Measurements from ENCODE around the gene MRPL38. TPM values are rescaled to one million over a fixed set of nuclear protein-coding genes. Genes with fewer than 3 reads are reported as not detected.
A peak's percentile ranks its signal among the peaks of the same experiment; 100 is the strongest.

Gene MRPL38
- total RNA-seq, 1 experiment from 2014 or later: 74.5 TPM

- no peaks in the 10 kb centered on the region for H3F3A ChIP-seq (ENCODE audit: low read length, unreplicated experiment)
- peak within 1 kb of the TSS; percentile 87 for H3K9ac ChIP-seq (ENCODE audit: low read length)
- peak within 1 kb of the TSS; percentile 80 for H2AFZ ChIP-seq (ENCODE audit: low read length)
- BruUV-seq (replicated peaks): no TSS peak
- no peaks in the 10 kb centered on the region for H3K9me2 ChIP-seq (replicated peaks; ENCODE audit: low read length)
- peaks cover 23% of the 10 kb centered on the region for H3K79me2 ChIP-seq (ENCODE audit: low read length)
- TF ChIP-seq EZH2 (IDR thresholded peaks at IDR 0.05; ENCODE audit: low read length, unreplicated experiment): no peak
- H3K4me2 ChIP-seq (ENCODE audit: low read length): peak within 1 kb of the TSS; percentile 85
- peaks cover 3% of the 10 kb centered on the region; the same call in 1 of the 2 replicates for H3K36me3 ChIP-seq (ENCODE audit: low read depth, low read length)
- DNase-seq: peak; percentile 74
- H3K27ac ChIP-seq (ENCODE audit: low read length): peak within 1 kb of the TSS; percentile 92
- H3K9me3 ChIP-seq (ENCODE audit: low read length): no peaks in the 10 kb centered on the region
- POLR2A ChIA-PET (ENCODE audit: unreplicated experiment): interaction anchor here (0.6 to 1.0 kb wide), 6 partner anchors 23 to 505 kb away, joined by 3 to 9 read pairs (median 5); partner anchors contain the start of genes MRPL38 and WBP2
- intact Hi-C loops (cut with micrococcal nuclease): loop anchor here (1.0 to 2.0 kb wide), 2 partner anchors 18 to 94 kb away; partner anchors contain the start of genes TRIM65 and UNK
- ATAC-seq: peak; percentile 31
- no peaks in the 10 kb centered on the region for H4K20me1 ChIP-seq (ENCODE audit: low read length)
- H3K4me1 ChIP-seq (ENCODE audit: insufficient read depth, low read length): peaks cover 19% of the 10 kb centered on the region
- CTCF ChIA-PET: interaction anchor here (0.7 to 1.3 kb wide), 8 partner anchors 18 to 171 kb away, joined by 3 to 10 read pairs (median 4); partner anchors contain the start of genes TRIM65 and WBP2
- no peaks in the 10 kb centered on the region for H3K27me3 ChIP-seq (ENCODE audit: low read length)
- H3K4me3 ChIP-seq (ENCODE audit: low read length): peak within 1 kb of the TSS; percentile 71
Observed at GRCh38 chr17:75878174-75878998, 26.3 kb downstream of the MRPL38 start, which contains the start of gene TRIM47. Gene TRIM47 (minus strand): TSS chr17:75878581. CDS start chr17:75878548, 33 bp downstream.

- peak; percentile 64 for ATAC-seq
- peaks cover 24% of the 10 kb centered on the region for H3K4me1 ChIP-seq (ENCODE audit: insufficient read depth, low read length)
- peak overlapping the region; percentile 36 for H2AFZ ChIP-seq (ENCODE audit: low read length)
- H3F3A ChIP-seq (ENCODE audit: low read length, unreplicated experiment): no peaks in the 10 kb centered on the region
- no peak for TF ChIP-seq EZH2 (IDR thresholded peaks at IDR 0.05; ENCODE audit: low read length, unreplicated experiment)
- peak; percentile 96 for TF ChIP-seq EZH2phosphoT487 (IDR thresholded peaks at IDR 0.05; ENCODE audit: borderline replicate concordance, low read length)
- peak; percentile 40 for TF ChIP-seq CTCF (conservative IDR thresholded peaks at IDR 0.05; ENCODE audit: low read depth, low read length)
- no peaks in the 10 kb centered on the region for H4K20me1 ChIP-seq (ENCODE audit: low read length)
- POLR2A ChIA-PET (ENCODE audit: unreplicated experiment): interaction anchor here (0.7 to 1.0 kb wide), 3 partner anchors 23 to 1447 kb away, joined by 3 to 9 read pairs (median 4); partner anchors contain the start of gene WBP2
- H3K4me3 ChIP-seq (ENCODE audit: low read length): peak overlapping the region; percentile 71
- H3K36me3 ChIP-seq (ENCODE audit: low read depth, low read length): peaks cover 3% of the 10 kb centered on the region; the same call in 1 of the 2 replicates
- H3K27me3 ChIP-seq (ENCODE audit: low read length): no peaks in the 10 kb centered on the region
- peak overlapping the region; percentile 87 for H3K9ac ChIP-seq (ENCODE audit: low read length)
- no TSS peak for BruUV-seq (replicated peaks)
- no peaks in the 10 kb centered on the region for H3K9me3 ChIP-seq (ENCODE audit: low read length)
- peak overlapping the region; percentile 92 for H3K27ac ChIP-seq (ENCODE audit: low read length)
- H3K79me2 ChIP-seq (ENCODE audit: low read length): peaks cover 23% of the 10 kb centered on the region
- CTCF ChIA-PET: interaction anchor here (0.5 to 1.3 kb wide), 8 partner anchors 22 to 969 kb away, joined by 3 to 30 read pairs (median 6); partner anchors contain the start of gene WBP2
- peak overlapping the region; percentile 85 for H3K4me2 ChIP-seq (ENCODE audit: low read length)
- no peaks in the 10 kb centered on the region for H3K9me2 ChIP-seq (replicated peaks; ENCODE audit: low read length)
- intact Hi-C loops (cut with micrococcal nuclease): loop anchor here (1.0 to 2.0 kb wide), 3 partner anchors 19 to 93 kb away; partner anchors contain the start of genes TRIM65, UNK and WBP2
- peak; percentile 88 for DNase-seq
Observed at GRCh38 chr17:75877752-75878173, 26.9 kb downstream of the MRPL38 start.
